ENCODE results near the gene TNNC2. TPM values are rescaled to one million over a fixed set of nuclear protein-coding genes. Genes with fewer than 3 reads are reported as not detected.

TNNC2 gene
- total and polyA plus RNA-seq, 2 of the 8 experiments (the other 6 are each of a cell fraction or from before 2014, with no cell fraction given) = 5.7 to 7.6 TPM

GRCh38 chr20:45780159-45780558 is 47.0 kb downstream of the TNNC2 start (continued):
- no peak for TF ChIP-seq CTCF (IDR thresholded peaks at IDR 0.05; ENCODE audit: control extremely low read depth in 1 of 3, insufficient read depth in 1 of 3, low read depth in 1 of 3, low read length in 3 of 3)
- TF ChIP-seq RFX5 (IDR thresholded peaks at IDR 0.05; ENCODE audit: borderline replicate concordance, low read depth, low read length) = no peak
- no peak for TF ChIP-seq EZH2 (IDR thresholded peaks at IDR 0.05; ENCODE audit: low read depth, low read length, severe bottlenecking)
- TF ChIP-seq ASH2L (IDR thresholded peaks at IDR 0.05; ENCODE audit: low read length) = no peak

All from H1 (cell line).